KMS-11 (cell line): ENCODE measurements around the gene TMEM229A.

ENCODE experiments used
- H2AFZ ChIP-seq: fragments of 200-600 bp; sonication (generic); 2 replicates; pipeline ENCODE4 v1.6.1; 2016; ENCODE audit warnings: antibody characterized with exemption, mixed run types, low read depth
- H3K27ac ChIP-seq: fragments of 200-600 bp; sonication (generic); 2 replicates; pipeline ENCODE4 v1.6.1; 2016; ENCODE audit warnings: mild to moderate bottlenecking, mixed run types
- H3K27me3 ChIP-seq: fragments of 200-600 bp; sonication (generic); 2 replicates; pipeline ENCODE4 v1.6.1; 2017; ENCODE audit warnings: mild to moderate bottlenecking, low read depth, mixed run types, moderate library complexity; ENCODE audit not compliant: insufficient read depth
- H3K36me3 ChIP-seq: fragments of 200-600 bp; sonication (generic); 2 replicates; pipeline ENCODE4 v1.6.1; 2017; ENCODE audit warnings: mild to moderate bottlenecking, mixed run types; ENCODE audit not compliant: insufficient read depth
- H3K4me1 ChIP-seq: fragments of 200-600 bp; sonication (generic); 2 replicates; pipeline ENCODE4 v1.6.1; 2016; ENCODE audit warnings: mild to moderate bottlenecking, low read depth, mixed run types; ENCODE audit not compliant: poor library complexity, severe bottlenecking
- H3K4me2 ChIP-seq: fragments of 200-600 bp; sonication (generic); 2 replicates; pipeline ENCODE4 v1.7.0; 2016; ENCODE audit warnings: mild to moderate bottlenecking, mixed run types
- H3K4me3 ChIP-seq: fragments of 200-600 bp; sonication (generic); IDR thresholded peaks from 2 replicates; pipeline ENCODE4 v1.6.1; 2017; ENCODE audit warnings: low read depth, low read length, mixed read lengths; ENCODE audit not compliant: insufficient read depth
- H3K79me2 ChIP-seq: fragments of 200-600 bp; sonication (generic); 2 replicates; pipeline ENCODE4 v1.6.1; 2016; ENCODE audit warnings: low read depth, mixed run types; ENCODE audit not compliant: insufficient read depth
- H3K9ac ChIP-seq: fragments of 200-600 bp; sonication (generic); 2 replicates; pipeline ENCODE4 v1.6.1; 2016; ENCODE audit warnings: mild to moderate bottlenecking, mixed run types
- H4K20me1 ChIP-seq: fragments of 200-600 bp; sonication (generic); 2 replicates; pipeline ENCODE4 v1.6.1; 2016; ENCODE audit warnings: mild to moderate bottlenecking, mixed run types; ENCODE audit not compliant: insufficient read depth
- CTCF ChIP-seq: fragments of 200-600 bp; sonication (generic); conservative IDR thresholded peaks from 2 replicates; pipeline ENCODE4 v1.6.1; 2017; ENCODE audit warnings: low read depth, mild to moderate bottlenecking, antibody characterized with exemption, low read length, moderate library complexity, mixed read lengths

The TMEM229A gene

DNA sequence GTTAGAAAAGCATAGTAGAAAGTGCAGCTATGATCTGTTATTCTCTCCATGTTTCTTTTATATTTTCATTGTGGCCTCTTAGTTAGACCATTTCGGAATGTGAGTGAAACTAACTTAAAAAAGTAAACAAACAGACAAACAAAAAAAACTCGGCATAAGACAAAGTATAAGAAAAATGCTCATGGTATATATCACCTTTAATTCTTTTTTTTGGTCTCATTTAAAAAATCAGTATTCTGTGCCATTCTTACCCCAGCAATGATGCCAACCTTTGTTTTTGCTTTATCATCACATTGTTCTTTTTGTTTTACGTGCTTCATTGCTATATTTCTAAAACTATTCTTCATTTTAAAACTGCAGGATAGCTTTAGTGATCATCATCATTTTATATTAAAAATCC, 2.8 kb upstream of the TMEM229A start:
- no peak for TF ChIP-seq CTCF
- Histone ChIP-seq H3K9ac (no peak overlapping the region), H3K4me2 (no peak overlapping the region), H3K27me3 (no peaks in the 10 kb centered on the region), H4K20me1 (no peaks in the 10 kb centered on the region), H3K4me1 (no peaks in the 10 kb centered on the region), H3K36me3 (no peaks in the 10 kb centered on the region), H3K79me2 (no peaks in the 10 kb centered on the region), H3K27ac (no peak overlapping the region), H2AFZ (no peak overlapping the region), H3K4me3 (no peak overlapping the region)

GRCh38 chr7:124034754-124035100, 1.9 kb upstream of the TMEM229A start:
- Histone ChIP-seq H3K9ac (no peak overlapping the region), H3K27me3 (no peaks in the 10 kb centered on the region), H3K79me2 (no peaks in the 10 kb centered on the region), H3K4me2 (no peak overlapping the region), H4K20me1 (no peaks in the 10 kb centered on the region), H3K27ac (no peak overlapping the region), H2AFZ (no peak overlapping the region), H3K4me1 (no peaks in the 10 kb centered on the region), H3K4me3 (no peak overlapping the region), H3K36me3 (no peaks in the 10 kb centered on the region)
- TF ChIP-seq CTCF: no peak

DNA sequence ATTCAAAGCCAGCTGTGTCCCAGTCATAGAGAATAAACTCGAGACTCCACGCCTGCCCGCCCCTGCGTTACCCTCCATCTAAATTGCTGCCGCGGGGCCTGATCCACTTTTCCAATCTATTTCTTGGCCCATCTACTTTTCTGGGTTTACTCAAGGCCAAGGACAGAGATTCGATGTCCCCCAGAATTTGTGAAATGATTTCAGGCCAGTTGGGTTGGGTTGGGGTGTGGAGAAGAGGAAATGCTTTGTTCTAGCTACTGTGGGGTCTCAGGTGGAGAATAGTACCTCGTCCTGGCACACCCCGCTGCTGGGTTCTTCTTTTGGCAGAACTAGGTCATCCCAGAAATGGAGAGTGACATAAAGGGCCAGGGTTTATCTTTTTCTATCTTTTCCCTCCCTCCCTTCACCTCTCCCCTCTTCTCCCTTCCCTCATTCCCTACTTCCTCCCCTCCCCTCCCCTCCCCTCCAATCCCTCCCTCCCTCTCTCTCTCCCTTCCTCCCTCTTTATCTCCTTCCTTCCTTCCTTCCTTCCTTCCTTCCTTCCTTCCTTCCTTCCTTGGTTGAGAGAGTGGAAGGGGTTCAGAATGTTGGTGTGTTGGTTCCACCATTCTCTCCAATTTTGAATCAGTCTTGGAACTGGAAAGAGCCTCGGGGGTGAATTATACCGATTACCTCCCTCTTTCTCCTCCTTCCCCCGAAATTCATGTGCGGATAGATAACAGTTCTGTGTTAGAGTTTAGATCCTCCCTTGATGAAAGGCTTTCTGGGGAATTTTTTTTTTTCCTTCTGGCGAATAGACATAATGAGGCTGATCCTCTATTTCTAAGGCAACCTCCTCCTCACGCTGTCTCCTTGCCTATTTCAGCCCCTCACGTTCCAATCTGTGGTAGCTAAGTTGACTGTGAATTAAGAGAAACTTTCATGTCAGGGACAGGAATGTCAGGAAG, 1.2 kb upstream of the TMEM229A start:
- Histone ChIP-seq H3K79me2 (no peaks in the 10 kb centered on the region), H4K20me1 (no peaks in the 10 kb centered on the region), H3K4me2 (no peak overlapping the region), H3K27ac (no peak overlapping the region), H3K36me3 (no peaks in the 10 kb centered on the region), H3K27me3 (no peaks in the 10 kb centered on the region), H3K4me1 (no peaks in the 10 kb centered on the region), H3K4me3 (no peak overlapping the region), H2AFZ (no peak overlapping the region), H3K9ac (no peak overlapping the region)
- no peak for TF ChIP-seq CTCF

DNA sequence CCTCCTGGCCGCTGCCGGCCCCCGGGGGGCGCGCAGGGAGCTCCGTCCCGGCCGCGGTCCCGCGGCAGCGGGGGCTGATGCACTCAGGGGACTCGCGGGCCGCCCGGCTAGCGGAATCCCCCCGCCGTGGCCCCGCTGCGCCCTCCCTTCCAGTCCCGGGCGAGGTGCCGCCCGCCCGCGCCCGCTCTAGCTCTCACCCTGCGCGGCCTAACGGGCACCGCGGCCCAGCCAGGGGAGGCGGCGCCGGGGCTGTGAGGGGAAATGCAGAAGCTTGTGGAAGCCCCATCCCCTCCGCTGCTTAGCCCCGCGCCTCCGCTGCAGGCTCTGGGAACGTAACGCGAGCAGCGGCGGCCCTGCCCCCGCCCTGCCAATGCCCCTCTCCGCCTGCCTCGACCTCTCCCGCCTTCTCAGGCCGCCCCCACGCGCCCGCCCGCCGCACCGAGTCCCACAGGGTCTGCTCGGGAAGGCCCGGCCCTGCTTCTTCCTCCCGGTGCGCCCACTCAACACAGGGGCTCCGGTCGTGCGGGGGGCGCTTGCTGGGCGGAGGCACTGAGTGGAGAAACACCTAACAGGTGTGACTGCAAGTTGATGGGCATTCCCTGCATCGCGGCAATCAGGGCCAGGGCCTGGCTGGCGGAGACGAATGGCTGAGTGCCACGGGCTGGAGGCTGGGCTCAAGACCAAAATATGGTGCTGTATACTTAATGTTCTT, 384 bp upstream of the TMEM229A start:
- no peaks in the 10 kb centered on the region for H3K27me3 ChIP-seq
- H2AFZ ChIP-seq: no peak overlapping the region
- H3K27ac ChIP-seq: no peak overlapping the region
- no peak overlapping the region for H3K4me3 ChIP-seq
- H3K36me3 ChIP-seq: no peaks in the 10 kb centered on the region
- H4K20me1 ChIP-seq: no peaks in the 10 kb centered on the region
- H3K4me2 ChIP-seq: no peak overlapping the region
- H3K9ac ChIP-seq: no peak overlapping the region
- no peaks in the 10 kb centered on the region for H3K4me1 ChIP-seq
- H3K79me2 ChIP-seq: no peaks in the 10 kb centered on the region
- TF ChIP-seq CTCF: no peak
